ENCODE results near the gene HYCC1. TPM values are rescaled to one million over a fixed set of nuclear protein-coding genes. Genes with fewer than 3 reads are reported as not detected.
"Not testable (repeated sequence)": the region's sequence is repeated elsewhere in the genome, so short reads cannot be mapped to it uniquely, and the experiment has no call there.

Gene HYCC1
- total RNA-seq, 1 donor from 2014 or later, result 73.7 TPM

DNA sequence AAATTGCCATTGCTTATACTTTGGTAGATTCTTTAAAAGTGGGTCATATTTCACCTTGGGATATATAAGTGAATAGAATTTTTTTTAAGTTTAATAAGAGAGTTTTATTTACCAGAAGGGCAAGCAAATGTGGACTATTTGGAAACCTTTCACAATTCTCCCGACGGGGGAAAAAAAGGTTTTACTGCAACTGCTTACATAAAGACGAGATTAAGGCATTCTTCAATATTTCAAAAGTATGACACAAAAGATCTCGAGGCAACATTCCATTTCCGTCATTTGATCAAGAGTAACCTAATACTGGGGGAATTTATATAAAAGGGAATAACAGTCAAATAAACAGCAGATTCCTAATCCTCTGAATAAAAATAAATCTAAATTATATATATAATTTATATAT lies 28.5 kb downstream of the HYCC1 start:
- TF ChIP-seq, protein P1, sequence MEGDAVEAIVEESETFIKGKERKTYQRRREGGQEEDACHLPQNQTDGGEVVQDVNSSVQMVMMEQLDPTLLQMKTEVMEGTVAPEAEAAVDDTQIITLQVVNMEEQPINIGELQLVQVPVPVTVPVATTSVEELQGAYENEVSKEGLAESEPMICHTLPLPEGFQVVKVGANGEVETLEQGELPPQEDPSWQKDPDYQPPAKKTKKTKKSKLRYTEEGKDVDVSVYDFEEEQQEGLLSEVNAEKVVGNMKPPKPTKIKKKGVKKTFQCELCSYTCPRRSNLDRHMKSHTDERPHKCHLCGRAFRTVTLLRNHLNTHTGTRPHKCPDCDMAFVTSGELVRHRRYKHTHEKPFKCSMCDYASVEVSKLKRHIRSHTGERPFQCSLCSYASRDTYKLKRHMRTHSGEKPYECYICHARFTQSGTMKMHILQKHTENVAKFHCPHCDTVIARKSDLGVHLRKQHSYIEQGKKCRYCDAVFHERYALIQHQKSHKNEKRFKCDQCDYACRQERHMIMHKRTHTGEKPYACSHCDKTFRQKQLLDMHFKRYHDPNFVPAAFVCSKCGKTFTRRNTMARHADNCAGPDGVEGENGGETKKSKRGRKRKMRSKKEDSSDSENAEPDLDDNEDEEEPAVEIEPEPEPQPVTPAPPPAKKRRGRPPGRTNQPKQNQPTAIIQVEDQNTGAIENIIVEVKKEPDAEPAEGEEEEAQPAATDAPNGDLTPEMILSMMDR (conservative IDR thresholded peaks at IDR 0.05), result no peak

DNA sequence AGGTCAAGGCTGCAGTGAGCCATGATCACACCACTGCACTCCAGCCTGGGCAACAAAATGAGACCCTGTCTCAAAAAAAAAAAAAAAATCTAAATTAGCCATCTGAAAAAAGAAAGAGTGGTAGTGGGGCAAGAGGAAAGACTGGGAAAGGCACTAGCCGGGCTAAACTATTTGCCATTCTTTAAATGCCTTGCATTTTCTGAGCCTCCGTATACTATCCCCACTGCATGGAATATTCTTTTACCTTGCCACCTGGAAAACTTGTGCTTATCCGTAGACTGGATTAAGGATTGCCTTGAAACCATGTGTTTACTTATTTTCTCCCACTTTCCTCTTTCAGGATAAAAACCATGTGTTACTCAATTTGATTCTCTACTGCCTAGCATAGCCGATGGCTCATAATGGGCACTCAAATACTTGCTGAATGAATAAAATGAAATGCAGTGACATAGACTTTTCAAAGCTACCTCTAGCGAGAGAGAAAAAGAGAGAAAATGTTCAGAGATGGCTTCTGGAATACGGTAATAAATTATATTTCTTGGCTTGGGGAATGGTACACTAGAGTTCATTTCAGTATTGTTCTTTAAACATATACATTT lies 30.6 kb downstream of the HYCC1 start:
- Mint-ChIP-seq H3K4me3 (no peak overlapping the region), H3K9me3 (no peaks in the 10 kb centered on the region), H3K4me1 (no peaks in the 10 kb centered on the region), H3K27me3 (ENCODE audit: low read depth) (no peaks in the 10 kb centered on the region), H3K27ac (ENCODE audit: unreplicated experiment) (no peak overlapping the region), H3K36me3 (ENCODE audit: low read depth) (peaks cover 7% of the 10 kb centered on the region)
- DNase-seq (ENCODE audit: low read depth, low spot score), result no peak
- TF ChIP-seq, protein P1 (conservative IDR thresholded peaks at IDR 0.05), result no peak

More for the DNA sequence above, 28.5 kb downstream of the HYCC1 start:
- Mint-ChIP-seq H3K4me3 (no peak overlapping the region), H3K4me1 (peaks cover 5% of the 10 kb centered on the region), H3K27ac (ENCODE audit: unreplicated experiment) (no peak overlapping the region), H3K36me3 (ENCODE audit: low read depth) (peaks cover 15% of the 10 kb centered on the region), H3K27me3 (ENCODE audit: low read depth) (no peaks in the 10 kb centered on the region), H3K9me3 (peaks cover under 1% of the 10 kb centered on the region)
- DNase-seq (ENCODE audit: low read depth, low spot score), result no peak

DNA sequence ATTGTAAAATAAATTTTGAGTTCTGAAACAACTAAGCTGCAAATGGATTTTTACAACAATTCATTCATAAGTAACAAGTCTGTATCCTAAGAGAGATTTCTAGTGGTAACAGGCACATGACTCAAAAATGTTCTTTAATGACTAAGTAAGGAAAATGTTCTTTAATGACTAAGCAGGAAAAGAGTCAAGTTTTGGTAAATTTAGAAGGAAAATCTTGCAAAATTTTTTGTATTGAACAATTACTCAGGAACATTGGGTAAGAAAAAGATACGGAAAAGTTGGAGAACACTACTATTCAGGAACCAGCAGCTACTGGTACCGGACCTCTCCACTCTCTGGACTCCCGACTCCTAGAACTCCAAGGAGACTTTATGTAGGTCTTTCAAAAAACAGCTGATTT lies 33.5 kb downstream of the HYCC1 start:
- Mint-ChIP-seq H3K4me3 (no peak overlapping the region), H3K27me3 (ENCODE audit: low read depth) (no peaks in the 10 kb centered on the region), H3K4me1 (no peaks in the 10 kb centered on the region), H3K9me3 (no peaks in the 10 kb centered on the region), H3K36me3 (ENCODE audit: low read depth) (peaks cover 7% of the 10 kb centered on the region), H3K27ac (ENCODE audit: unreplicated experiment) (no peak overlapping the region)
- no peak for DNase-seq (ENCODE audit: low read depth, low spot score)
- TF ChIP-seq, protein P1 (conservative IDR thresholded peaks at IDR 0.05), result no peak

DNA sequence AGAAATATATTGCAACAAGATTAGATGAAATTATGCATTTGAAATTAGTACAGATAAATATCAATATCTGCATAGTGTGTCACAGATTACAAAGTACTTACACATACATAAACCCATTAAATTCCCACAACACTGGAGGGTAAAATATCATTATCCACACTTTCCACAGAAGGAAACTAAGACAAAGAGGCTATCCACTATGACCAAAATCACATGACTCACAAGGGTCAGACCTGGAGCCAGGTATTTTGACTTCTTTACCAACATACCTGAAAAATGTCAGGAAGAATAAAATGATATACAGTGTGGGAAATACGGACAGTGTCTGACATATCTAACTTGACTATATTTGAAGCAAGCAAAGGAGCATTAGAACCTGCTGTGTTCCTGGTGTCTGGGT lies 34.1 kb downstream of the HYCC1 start:
- no peaks in the 10 kb centered on the region for H3K9me3 Mint-ChIP-seq
- H3K4me3 Mint-ChIP-seq, result no peak overlapping the region
- DNase-seq (ENCODE audit: low read depth, low spot score), result no peak
- H3K36me3 Mint-ChIP-seq (ENCODE audit: low read depth), result peaks cover 8% of the 10 kb centered on the region
- no peak overlapping the region for H3K27ac Mint-ChIP-seq (ENCODE audit: unreplicated experiment)
- no peaks in the 10 kb centered on the region for H3K4me1 Mint-ChIP-seq
- H3K27me3 Mint-ChIP-seq (ENCODE audit: low read depth), result no peaks in the 10 kb centered on the region
- TF ChIP-seq, protein P1 (conservative IDR thresholded peaks at IDR 0.05), result no peak

- no peak for DNase-seq (ENCODE audit: low read depth, low spot score)
- H3K36me3 Mint-ChIP-seq (ENCODE audit: low read depth), result peaks cover 13% of the 10 kb centered on the region
- H3K27me3 Mint-ChIP-seq (ENCODE audit: low read depth), result no peaks in the 10 kb centered on the region
- H3K4me3 Mint-ChIP-seq, result no peak overlapping the region
- H3K9me3 Mint-ChIP-seq, result no peaks in the 10 kb centered on the region
- TF ChIP-seq, protein P1 (conservative IDR thresholded peaks at IDR 0.05), result no peak
- no peaks in the 10 kb centered on the region for H3K4me1 Mint-ChIP-seq
- H3K27ac Mint-ChIP-seq (ENCODE audit: unreplicated experiment), result no peak overlapping the region
Observed at GRCh38 chr7:22979251-22979650, 34.7 kb downstream of the HYCC1 start.

GRCh38 chr7:22974636-22975035 lies 39.3 kb downstream of the HYCC1 start:
- not testable (repeated sequence) for H3K4me3 Mint-ChIP-seq; H3K27ac Mint-ChIP-seq (ENCODE audit: unreplicated experiment)

More at GRCh38 chr7:22974636-22975035, 39.3 kb downstream of the HYCC1 start:
- peaks cover 14% of the 10 kb centered on the region for H3K36me3 Mint-ChIP-seq (ENCODE audit: low read depth)
- H3K4me1 Mint-ChIP-seq; DNase-seq (ENCODE audit: low read depth, low spot score); H3K27me3 Mint-ChIP-seq (ENCODE audit: low read depth); H3K9me3 Mint-ChIP-seq: not testable (repeated sequence)
